Measurements from ENCODE around the gene ACKR3.

Gene ACKR3

GRCh38 chr2:236574000-236574399 lies 4.4 kb downstream of the ACKR3 start:
- Histone ChIP-seq H3K4me3 (no peak overlapping the region), H3K4me2 (no peak overlapping the region), H3K27ac (no peak overlapping the region), H3K27me3 (peaks cover 9% of the 10 kb centered on the region; the same call in 1 of the 2 replicates), H4K20me1 (no peaks in the 10 kb centered on the region; the same call in 1 of the 2 replicates), H3K9ac (no peak overlapping the region), H3K9me3 (0 out of 2 replicates have a peak, but pooled peaks cover 14% of the 10 kb centered on the region), H3K4me1 (peaks cover 43% of the 10 kb centered on the region), H3K36me3 (no peaks in the 10 kb centered on the region)
- TF ChIP-seq Cebpa-rat (IDR thresholded peaks at IDR 0.05), result no peak

GRCh38 chr2:236574424-236575145 lies 5.0 kb downstream of the ACKR3 start:
- Histone ChIP-seq H3K36me3 (no peaks in the 10 kb centered on the region), H3K4me1 (peaks cover 38% of the 10 kb centered on the region), H3K9me3 (0 out of 2 replicates have a peak, but pooled peaks cover 14% of the 10 kb centered on the region), H3K27ac (no peak overlapping the region), H3K4me2 (no peak overlapping the region), H3K4me3 (no peak overlapping the region), H4K20me1 (no peaks in the 10 kb centered on the region; the same call in 1 of the 2 replicates), H3K27me3 (peaks cover 6% of the 10 kb centered on the region; the same call in 1 of the 2 replicates), H3K9ac (no peak overlapping the region)
- no peak for TF ChIP-seq Cebpa-rat (IDR thresholded peaks at IDR 0.05)

- Histone ChIP-seq H3K9me3 (0 out of 2 replicates have a peak, but pooled peaks cover 14% of the 10 kb centered on the region), H3K4me1 (peaks cover 28% of the 10 kb centered on the region), H3K27ac (no peak overlapping the region), H3K4me3 (no peak overlapping the region), H4K20me1 (no peaks in the 10 kb centered on the region), H3K9ac (no peak overlapping the region), H3K4me2 (no peak overlapping the region), H3K27me3 (peaks cover 5% of the 10 kb centered on the region; the same call in 1 of the 2 replicates), H3K36me3 (no peaks in the 10 kb centered on the region)
- TF ChIP-seq Cebpa-rat (IDR thresholded peaks at IDR 0.05), result no peak
Measured at GRCh38 chr2:236575510-236575909, 5.9 kb downstream of the ACKR3 start.

GRCh38 chr2:236576087-236576486 lies 6.5 kb downstream of the ACKR3 start:
- no peak for TF ChIP-seq Cebpa-rat (IDR thresholded peaks at IDR 0.05)
- H3K4me3 ChIP-seq, result no peak overlapping the region
- H3K36me3 ChIP-seq, result no peaks in the 10 kb centered on the region
- no peak overlapping the region for H3K27ac ChIP-seq
- no peaks in the 10 kb centered on the region; the same call in 1 of the 2 replicates for H3K27me3 ChIP-seq
- H4K20me1 ChIP-seq, result no peaks in the 10 kb centered on the region
- H3K4me1 ChIP-seq, result peaks cover 23% of the 10 kb centered on the region
- no peak overlapping the region for H3K9ac ChIP-seq
- 0 out of 2 replicates have a peak, but pooled peaks cover 14% of the 10 kb centered on the region for H3K9me3 ChIP-seq
- H3K4me2 ChIP-seq, result no peak overlapping the region

GRCh38 chr2:236576953-236577352 lies 7.3 kb downstream of the ACKR3 start:
- H3K4me2 ChIP-seq, result no peak overlapping the region
- no peaks in the 10 kb centered on the region for H3K27me3 ChIP-seq
- H3K27ac ChIP-seq, result no peak overlapping the region
- H3K4me1 ChIP-seq, result peaks cover 14% of the 10 kb centered on the region
- H3K4me3 ChIP-seq, result no peak overlapping the region
- no peak for TF ChIP-seq Cebpa-rat (IDR thresholded peaks at IDR 0.05)
- H3K9ac ChIP-seq, result no peak overlapping the region
- 0 out of 2 replicates have a peak, but pooled peaks cover 14% of the 10 kb centered on the region for H3K9me3 ChIP-seq
- H3K36me3 ChIP-seq, result no peaks in the 10 kb centered on the region
- H4K20me1 ChIP-seq, result no peaks in the 10 kb centered on the region

GRCh38 chr2:236577481-236578410 lies 8.1 kb downstream of the ACKR3 start:
- Histone ChIP-seq H4K20me1 (no peaks in the 10 kb centered on the region), H3K27ac (no peak overlapping the region), H3K27me3 (no peaks in the 10 kb centered on the region), H3K9ac (no peak overlapping the region), H3K4me2 (no peak overlapping the region), H3K4me3 (no peak overlapping the region), H3K9me3 (0 out of 2 replicates have a peak, but pooled peaks cover 14% of the 10 kb centered on the region), H3K36me3 (no peaks in the 10 kb centered on the region), H3K4me1 (0 out of 2 replicates have a peak, but pooled peaks cover 8% of the 10 kb centered on the region)
- TF ChIP-seq Cebpa-rat (IDR thresholded peaks at IDR 0.05), result no peak

- H4K20me1 ChIP-seq, result no peaks in the 10 kb centered on the region
- no peak for TF ChIP-seq Cebpa-rat (IDR thresholded peaks at IDR 0.05)
- no peak overlapping the region for H3K9ac ChIP-seq
- H3K4me1 ChIP-seq, result peaks cover 8% of the 10 kb centered on the region; the same call in 1 of the 2 replicates
- no peak overlapping the region for H3K4me3 ChIP-seq
- H3K4me2 ChIP-seq, result 0 out of 2 replicates have a peak overlapping the region, but pooled peaks have one; percentile 1
- H3K9me3 ChIP-seq, result 0 out of 2 replicates have a peak, but pooled peaks cover 14% of the 10 kb centered on the region
- no peaks in the 10 kb centered on the region for H3K36me3 ChIP-seq
- H3K27ac ChIP-seq, result no peak overlapping the region
- no peaks in the 10 kb centered on the region for H3K27me3 ChIP-seq
Measured at GRCh38 chr2:236578411-236578846, 8.8 kb downstream of the ACKR3 start.

GRCh38 chr2:236579048-236579745 lies 9.6 kb downstream of the ACKR3 start:
- Histone ChIP-seq H4K20me1 (no peaks in the 10 kb centered on the region), H3K4me2 (0 out of 2 replicates have a peak overlapping the region, but pooled peaks have one; percentile 1), H3K27me3 (no peaks in the 10 kb centered on the region), H3K9ac (no peak overlapping the region), H3K36me3 (no peaks in the 10 kb centered on the region), H3K27ac (no peak overlapping the region), H3K4me3 (no peak overlapping the region), H3K4me1 (peaks cover 8% of the 10 kb centered on the region; the same call in 1 of the 2 replicates), H3K9me3 (0 out of 2 replicates have a peak, but pooled peaks cover 14% of the 10 kb centered on the region)
- TF ChIP-seq Cebpa-rat (IDR thresholded peaks at IDR 0.05), result no peak

- Histone ChIP-seq H3K9ac (no peak overlapping the region), H3K4me1 (peaks cover 8% of the 10 kb centered on the region; the same call in 1 of the 2 replicates), H3K27ac (no peak overlapping the region), H3K4me2 (no peak overlapping the region), H3K36me3 (no peaks in the 10 kb centered on the region), H3K4me3 (no peak overlapping the region), H3K9me3 (peaks cover 14% of the 10 kb centered on the region; the same call in 1 of the 2 replicates), H3K27me3 (no peaks in the 10 kb centered on the region), H4K20me1 (no peaks in the 10 kb centered on the region)
- no peak for TF ChIP-seq Cebpa-rat (IDR thresholded peaks at IDR 0.05)
Measured at GRCh38 chr2:236579746-236580315, 10.2 kb downstream of the ACKR3 start.

Measured in BLaER1 (cell line).